ENCODE measurements around the gene MLEC.

MLEC gene

GRCh38 chr12:120661432-120661831, 25.5 kb upstream of the MLEC start:
- no peaks in the 10 kb centered on the region for H3F3A ChIP-seq (ENCODE audit: insufficient read depth, low read length)
- no peak overlapping the region for H3K27ac ChIP-seq (ENCODE audit: low read depth, low read length, poor library complexity, severe bottlenecking)
- no peaks in the 10 kb centered on the region for H3K9me3 ChIP-seq (ENCODE audit: low read length)
- H3K4me1 ChIP-seq (ENCODE audit: insufficient read depth, low read length, severe bottlenecking): peaks cover 3% of the 10 kb centered on the region
- no peaks in the 10 kb centered on the region for H3K36me3 ChIP-seq (ENCODE audit: insufficient read depth, low read length)
- no peak overlapping the region for H2AFZ ChIP-seq (ENCODE audit: low read length)
- no peak overlapping the region for H3K4me2 ChIP-seq (ENCODE audit: low read length)
- no peaks in the 10 kb centered on the region for H3K9me2 ChIP-seq (ENCODE audit: low read depth, low read length)
- H3K79me2 ChIP-seq (ENCODE audit: insufficient read depth, low read length): no peaks in the 10 kb centered on the region
- H4K20me1 ChIP-seq (ENCODE audit: insufficient read depth, low read length): no peaks in the 10 kb centered on the region
- TF ChIP-seq CTCF (IDR thresholded peaks at IDR 0.05; ENCODE audit: low read length) (no peak), EZH2 (IDR thresholded peaks at IDR 0.05; ENCODE audit: borderline replicate concordance, low read length) (no peak)
- no peak overlapping the region for H3K4me3 ChIP-seq (ENCODE audit: low read depth, low read length, poor library complexity, severe bottlenecking)
- peaks cover 5% of the 10 kb centered on the region; the same call in 1 of the 2 replicates for H3K27me3 ChIP-seq (ENCODE audit: insufficient read depth, low read length)
- no peak overlapping the region for H3K9ac ChIP-seq (ENCODE audit: low read length)

DNA sequence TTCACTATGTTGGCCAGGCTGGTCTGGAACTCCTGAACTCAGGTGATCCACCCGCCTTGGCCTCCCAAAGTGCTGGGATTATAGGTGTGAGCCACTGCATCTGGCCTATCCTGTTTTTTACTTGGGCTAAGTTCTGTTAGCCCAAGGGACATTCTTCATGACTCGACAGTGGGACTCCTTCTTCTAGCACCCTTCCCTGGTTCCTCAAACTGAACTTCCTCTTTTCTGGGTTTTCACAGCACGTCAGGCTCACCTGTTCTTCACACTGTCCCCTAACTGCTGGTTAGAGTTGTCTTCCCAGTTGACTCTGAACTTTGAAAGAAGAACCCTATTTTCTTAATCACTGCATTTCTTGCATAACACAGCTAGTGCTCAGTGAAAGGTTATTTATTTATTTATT, 24.1 kb upstream of the MLEC start:
- no peak overlapping the region for H3K4me2 ChIP-seq (ENCODE audit: low read length)
- TF ChIP-seq CTCF (IDR thresholded peaks at IDR 0.05; ENCODE audit: low read length) (no peak), EZH2 (IDR thresholded peaks at IDR 0.05; ENCODE audit: borderline replicate concordance, low read length) (no peak)
- H3K9ac ChIP-seq (ENCODE audit: low read length): no peak overlapping the region
- H3K27me3 ChIP-seq (ENCODE audit: insufficient read depth, low read length): peaks cover 5% of the 10 kb centered on the region; the same call in 1 of the 2 replicates
- no peaks in the 10 kb centered on the region for H3F3A ChIP-seq (ENCODE audit: insufficient read depth, low read length)
- H3K9me2 ChIP-seq (ENCODE audit: low read depth, low read length): no peaks in the 10 kb centered on the region
- H3K36me3 ChIP-seq (ENCODE audit: insufficient read depth, low read length): no peaks in the 10 kb centered on the region
- peaks cover 3% of the 10 kb centered on the region for H3K4me1 ChIP-seq (ENCODE audit: insufficient read depth, low read length, severe bottlenecking)
- no peak overlapping the region for H3K27ac ChIP-seq (ENCODE audit: low read depth, low read length, poor library complexity, severe bottlenecking)
- no peak overlapping the region for H2AFZ ChIP-seq (ENCODE audit: low read length)
- no peak overlapping the region for H3K4me3 ChIP-seq (ENCODE audit: low read depth, low read length, poor library complexity, severe bottlenecking)
- no peaks in the 10 kb centered on the region for H3K79me2 ChIP-seq (ENCODE audit: insufficient read depth, low read length)
- H3K9me3 ChIP-seq (ENCODE audit: low read length): no peaks in the 10 kb centered on the region
- H4K20me1 ChIP-seq (ENCODE audit: insufficient read depth, low read length): no peaks in the 10 kb centered on the region

GRCh38 chr12:120663741-120664140, 23.2 kb upstream of the MLEC start:
- H3K9me2 ChIP-seq (ENCODE audit: low read depth, low read length): no peaks in the 10 kb centered on the region
- H3K4me3 ChIP-seq (ENCODE audit: low read depth, low read length, poor library complexity, severe bottlenecking): no peak overlapping the region
- H3K36me3 ChIP-seq (ENCODE audit: insufficient read depth, low read length): no peaks in the 10 kb centered on the region
- H4K20me1 ChIP-seq (ENCODE audit: insufficient read depth, low read length): no peaks in the 10 kb centered on the region
- H3K4me2 ChIP-seq (ENCODE audit: low read length): no peak overlapping the region
- H3K27me3 ChIP-seq (ENCODE audit: insufficient read depth, low read length): peaks cover 5% of the 10 kb centered on the region; the same call in 1 of the 2 replicates
- no peaks in the 10 kb centered on the region for H3F3A ChIP-seq (ENCODE audit: insufficient read depth, low read length)
- peaks cover 8% of the 10 kb centered on the region for H3K4me1 ChIP-seq (ENCODE audit: insufficient read depth, low read length, severe bottlenecking)
- H3K9ac ChIP-seq (ENCODE audit: low read length): no peak overlapping the region
- no peak overlapping the region for H3K27ac ChIP-seq (ENCODE audit: low read depth, low read length, poor library complexity, severe bottlenecking)
- no peaks in the 10 kb centered on the region for H3K9me3 ChIP-seq (ENCODE audit: low read length)
- no peak overlapping the region for H2AFZ ChIP-seq (ENCODE audit: low read length)
- H3K79me2 ChIP-seq (ENCODE audit: insufficient read depth, low read length): no peaks in the 10 kb centered on the region
- TF ChIP-seq CTCF (IDR thresholded peaks at IDR 0.05; ENCODE audit: low read length) (no peak), EZH2 (IDR thresholded peaks at IDR 0.05; ENCODE audit: borderline replicate concordance, low read length) (no peak)

Data from OCI-LY1 (cell line).